Fibroblast of lung (primary cell): ENCODE results near the gene KLHL26. TPM values are rescaled to one million over a fixed set of nuclear protein-coding genes. Genes with fewer than 3 reads are reported as not detected.

ENCODE experiments used
- DNase-seq, 2 donors: peaks; one replicate each; pipeline versions ENCODE4 v3.0.0 to v3.0.0-alpha.2; 2010; ENCODE audit warnings: low read depth in 2 of 2
- H2AFZ ChIP-seq: 2 replicates; pipeline ENCODE4 v1.5.1; 2012; ENCODE audit warnings: low read length, control low read depth, inconsistent platforms
- H3K27ac ChIP-seq: 2 replicates; pipeline ENCODE4 v1.5.1; 2011; ENCODE audit warnings: low read length, control low read depth; ENCODE audit not compliant: insufficient read depth
- H3K27me3 ChIP-seq: 2 replicates; pipeline ENCODE4 v1.5.1; 2011; ENCODE audit warnings: mild to moderate bottlenecking, low read length; ENCODE audit not compliant: control insufficient read depth, insufficient read depth
- H3K36me3 ChIP-seq: 2 replicates; pipeline ENCODE4 v1.5.1; 2011; ENCODE audit warnings: low read length; ENCODE audit not compliant: control insufficient read depth, insufficient read depth
- H3K4me1 ChIP-seq: 2 replicates; pipeline ENCODE4 v1.5.1; 2011; ENCODE audit warnings: low read length; ENCODE audit not compliant: control insufficient read depth, insufficient read depth; ENCODE audit errors: extremely low read depth
- H3K4me2 ChIP-seq: 2 replicates; pipeline ENCODE4 v1.5.1; 2011; ENCODE audit warnings: low read length, control low read depth; ENCODE audit not compliant: insufficient read depth; ENCODE audit errors: extremely low read depth
- H3K4me3 ChIP-seq, 4 experiments: fragments of 200-600 bp in 1 of 4; sonication (generic) in 1 of 4; replicated peaks in 1 of 4; 2 replicates each; pipeline ENCODE4 v1.5.1; 2011 to 2016; ENCODE audit warnings: low read length in 4 of 4, low read depth in 3 of 4, mild to moderate bottlenecking in 3 of 4, control low read depth in 2 of 4, inconsistent platforms in 1 of 4, mixed read lengths in 1 of 4; ENCODE audit not compliant: insufficient read depth in 1 of 4; ENCODE audit errors: control extremely low read depth in 1 of 4
- H3K79me2 ChIP-seq: 2 replicates; pipeline ENCODE4 v1.5.1; 2012; ENCODE audit warnings: mild to moderate bottlenecking, low read length, inconsistent platforms; ENCODE audit not compliant: control insufficient read depth, insufficient read depth
- H3K9ac ChIP-seq: 2 replicates; pipeline ENCODE4 v1.5.1; 2011; ENCODE audit warnings: mild to moderate bottlenecking, low read length, control low read depth; ENCODE audit not compliant: insufficient read depth
- H3K9me3 ChIP-seq: 2 replicates; pipeline ENCODE4 v1.5.1; 2012; ENCODE audit warnings: low read depth, low read length; ENCODE audit not compliant: control insufficient read depth, insufficient read depth
- H4K20me1 ChIP-seq: 2 replicates; pipeline ENCODE4 v1.5.1; 2011; ENCODE audit warnings: low read length; ENCODE audit not compliant: control insufficient read depth, insufficient read depth; ENCODE audit errors: extremely low read depth
- CTCF ChIP-seq, 2 donors: IDR thresholded peaks in 1 of 2; conservative IDR thresholded peaks in 1 of 2; 1 replicate in 1 of 2; 2 replicates in 1 of 2; pipeline ENCODE4 v1.5.1; 2011 to 2012; ENCODE audit warnings: low read length in 2 of 2, control low read depth in 1 of 2, inconsistent platforms in 1 of 2, low read depth in 1 of 2, mild to moderate bottlenecking in 1 of 2
- EZH2 ChIP-seq: IDR thresholded peaks from 2 replicates; pipeline ENCODE4 v1.5.1; 2012; ENCODE audit warnings: low read length, control low read depth, mild to moderate bottlenecking; ENCODE audit errors: missing control alignments
- polyA plus RNA-seq, 2 donors: library from polyadenylated mRNA; depleted of rRNA in 1 of 2; stranded (reverse) in 1 of 2; unstranded in 1 of 2; fragments of >200 nt; gene quantifications; 2 replicates each; pipeline ENCODE4 v1.2.1, GENCODE V29; 2011 to 2012; ENCODE audit warnings: missing spikeins in 1 of 2
- total RNA-seq: library from RNA; depleted of rRNA; stranded (reverse); fragments of >200 nt; gene quantifications from 2 replicates; pipeline ENCODE4 v1.2.1, GENCODE V29; 2014

KLHL26 gene
- total and polyA plus RNA-seq, 2 donors (not counting 1 experiment from before 2014, with no cell fraction given): 1.4 to 3.5 TPM

GRCh38 chr19:18649371-18650020, 12.7 kb downstream of the KLHL26 start:
- H2AFZ ChIP-seq: no peak overlapping the region
- H3K79me2 ChIP-seq: no peaks in the 10 kb centered on the region
- no peak for TF ChIP-seq EZH2
- TF ChIP-seq CTCF (conservative IDR thresholded peaks at IDR 0.05 in 1 of 2, IDR thresholded peaks at IDR 0.05 in 1 of 2; ENCODE audit: low read depth in 1 of 2, low read length in 2 of 2): no peak
- H3K27ac ChIP-seq: peak overlapping the region; percentile 99
- H3K27me3 ChIP-seq: no peaks in the 10 kb centered on the region
- no peaks in the 10 kb centered on the region for H4K20me1 ChIP-seq
- no peaks in the 10 kb centered on the region for H3K36me3 ChIP-seq
- peaks cover 30% of the 10 kb centered on the region for H3K4me1 ChIP-seq
- peak overlapping the region; percentile 69 for H3K9ac ChIP-seq
- H3K9me3 ChIP-seq: no peaks in the 10 kb centered on the region
- peak overlapping the region; percentile 97 for H3K4me2 ChIP-seq
- peak overlapping the region in 3 of 4 experiments; percentile 11 to 40 (median 14) for H3K4me3 ChIP-seq
- DNase-seq: peak; percentile 74 to 77

GRCh38 chr19:18650021-18650390, 13.2 kb downstream of the KLHL26 start:
- H2AFZ ChIP-seq: no peak overlapping the region
- H3K4me3 ChIP-seq: peak overlapping the region in 3 of 4 experiments; percentile 5 to 40 (median 22)

More at GRCh38 chr19:18650021-18650390, 13.2 kb downstream of the KLHL26 start:
- H3K4me1 ChIP-seq: peaks cover 30% of the 10 kb centered on the region
- H3K79me2 ChIP-seq: no peaks in the 10 kb centered on the region
- no peaks in the 10 kb centered on the region for H3K9me3 ChIP-seq
- H3K9ac ChIP-seq: peak overlapping the region; percentile 69
- H4K20me1 ChIP-seq: no peaks in the 10 kb centered on the region
- peak overlapping the region; percentile 99 for H3K27ac ChIP-seq
- peak overlapping the region; percentile 83 for H3K4me2 ChIP-seq
- no peaks in the 10 kb centered on the region for H3K27me3 ChIP-seq
- DNase-seq: peak in 1 of 2 donors; percentile 71
- TF ChIP-seq EZH2: no peak
- TF ChIP-seq CTCF (conservative IDR thresholded peaks at IDR 0.05 in 1 of 2, IDR thresholded peaks at IDR 0.05 in 1 of 2; ENCODE audit: low read depth in 1 of 2, low read length in 2 of 2): no peak
- H3K36me3 ChIP-seq: no peaks in the 10 kb centered on the region
